Mesothelial cell of epicardium (in vitro differentiated cells): ENCODE data around the gene SCN1B. TPM values are rescaled to one million over a fixed set of nuclear protein-coding genes. Genes with fewer than 3 reads are reported as not detected.
"Not testable (repeated sequence)": the region's sequence is repeated elsewhere in the genome, so short reads cannot be mapped to it uniquely, and the experiment has no call there.

Experiments used
- DNase-seq, 2 experiments: peaks; one replicate each; pipeline ENCODE4 v3.0.0; 2021; ENCODE audit warnings: low spot score in 2 of 2; ENCODE audit not compliant: unreplicated experiment in 2 of 2
- H3K27ac Mint-ChIP-seq: 2 replicates; pipeline ENCODE4 v1.8.0; 2021; ENCODE audit warnings: mixed read lengths
- H3K27me3 Mint-ChIP-seq: 2 replicates; pipeline ENCODE4 v1.8.0; 2021; ENCODE audit warnings: low read depth, mixed read lengths
- H3K36me3 Mint-ChIP-seq: 2 replicates; pipeline ENCODE4 v1.8.0; 2021; ENCODE audit warnings: mixed read lengths
- H3K4me1 Mint-ChIP-seq: 2 replicates; pipeline ENCODE4 v1.8.0; 2021; ENCODE audit warnings: mixed read lengths
- H3K4me3 Mint-ChIP-seq: 2 replicates; pipeline ENCODE4 v1.8.0; 2021; ENCODE audit warnings: mild to moderate bottlenecking, moderate library complexity, mixed read lengths
- H3K9me3 Mint-ChIP-seq: 2 replicates; pipeline ENCODE4 v1.8.0; 2021; ENCODE audit warnings: mixed read lengths
- CTCF ChIP-seq: fragments of 200-600 bp; sonication (generic); IDR thresholded peaks from one replicate; pipeline ENCODE4 v1.5.0; 2021; ENCODE audit warnings: antibody characterized with exemption; ENCODE audit not compliant: unreplicated experiment
- total RNA-seq: library from RNA; stranded (reverse); gene quantifications from 3 replicates; pipeline ENCODE4 v1.2.1, GENCODE V29; 2021

SCN1B gene
- total RNA-seq, 1 donor from 2014 or later, result 2.8 TPM

GRCh38 chr19:35025969-35026368, 4.3 kb upstream of the SCN1B start:
- Mint-ChIP-seq H3K36me3 (peaks cover 24% of the 10 kb centered on the region), H3K9me3 (no peaks in the 10 kb centered on the region), H3K4me3 (no peak overlapping the region), H3K27ac (no peak overlapping the region), H3K27me3 (peaks cover 10% of the 10 kb centered on the region), H3K4me1 (no peaks in the 10 kb centered on the region)
- DNase-seq, result no peak
- TF ChIP-seq CTCF, result no peak

DNA sequence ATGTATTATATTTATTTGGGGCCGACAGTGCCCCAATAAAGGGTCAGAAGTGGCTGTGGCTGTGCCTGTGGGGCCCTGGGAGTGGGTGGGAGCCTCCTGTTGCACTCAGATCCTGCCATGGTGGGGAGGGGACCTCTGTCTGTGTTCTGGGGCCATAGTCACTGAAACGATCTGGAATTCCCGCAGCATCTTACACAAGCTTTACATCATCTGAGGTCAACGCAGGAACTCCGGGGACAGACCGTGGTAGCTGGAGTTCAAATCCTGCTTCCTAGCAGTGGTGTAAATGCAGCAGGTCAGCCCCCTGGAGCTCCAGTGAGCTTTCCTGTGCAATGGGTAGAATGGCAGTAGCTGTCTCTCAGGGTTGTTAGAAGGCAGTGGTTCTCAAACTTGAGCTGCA, 3.9 kb upstream of the SCN1B start:
- Mint-ChIP-seq H3K9me3 (no peaks in the 10 kb centered on the region), H3K27ac (no peak overlapping the region), H3K27me3 (peaks cover 15% of the 10 kb centered on the region), H3K4me1 (peaks cover 4% of the 10 kb centered on the region), H3K4me3 (no peak overlapping the region), H3K36me3 (peaks cover 22% of the 10 kb centered on the region)
- no peak for TF ChIP-seq CTCF
- no peak for DNase-seq

DNA sequence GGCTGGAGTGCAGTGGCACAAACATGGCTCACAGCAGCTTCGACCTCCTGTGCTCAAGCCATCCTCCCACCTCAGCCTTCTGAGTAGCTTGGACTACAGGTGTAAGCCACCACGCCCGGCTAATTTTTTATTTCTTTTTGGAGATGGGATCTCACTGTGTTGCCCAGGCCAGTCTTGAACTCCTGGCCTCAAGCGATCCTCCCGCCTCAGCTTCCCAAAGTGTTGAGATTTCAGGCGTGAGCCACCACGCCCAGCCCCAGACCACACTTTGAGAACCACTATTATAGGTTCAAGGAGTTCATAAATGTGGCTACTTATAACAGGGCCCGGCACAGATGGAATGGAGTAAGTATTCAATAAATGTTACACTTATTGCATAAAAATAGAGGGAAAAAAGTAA, 3.3 kb upstream of the SCN1B start:
- peaks cover 22% of the 10 kb centered on the region for H3K36me3 Mint-ChIP-seq
- H3K9me3 Mint-ChIP-seq, result no peaks in the 10 kb centered on the region
- no peak overlapping the region for H3K27ac Mint-ChIP-seq
- TF ChIP-seq CTCF, result no peak
- no peak overlapping the region for H3K4me3 Mint-ChIP-seq
- H3K27me3 Mint-ChIP-seq, result peaks cover 21% of the 10 kb centered on the region
- DNase-seq, result no peak
- H3K4me1 Mint-ChIP-seq, result peaks cover 7% of the 10 kb centered on the region

- TF ChIP-seq CTCF, result no peak
- Mint-ChIP-seq H3K9me3 (no peaks in the 10 kb centered on the region), H3K27ac (no peak overlapping the region), H3K27me3 (peaks cover 31% of the 10 kb centered on the region), H3K36me3 (peaks cover 22% of the 10 kb centered on the region), H3K4me1 (peaks cover 7% of the 10 kb centered on the region), H3K4me3 (peak overlapping the region; percentile 20)
- DNase-seq, result no peak
These were observed 2.2 kb upstream of the SCN1B start for GRCh38 chr19:35027851-35028599.

- not testable (repeated sequence) for H3K4me1 Mint-ChIP-seq, H3K27ac Mint-ChIP-seq, H3K9me3 Mint-ChIP-seq, DNase-seq
- Mint-ChIP-seq H3K36me3 (peaks cover 24% of the 10 kb centered on the region), H3K4me3 (peak overlapping the region; percentile 20), H3K27me3 (peaks cover 36% of the 10 kb centered on the region)
These were observed 1.7 kb upstream of the SCN1B start for GRCh38 chr19:35028600-35028885.

DNA sequence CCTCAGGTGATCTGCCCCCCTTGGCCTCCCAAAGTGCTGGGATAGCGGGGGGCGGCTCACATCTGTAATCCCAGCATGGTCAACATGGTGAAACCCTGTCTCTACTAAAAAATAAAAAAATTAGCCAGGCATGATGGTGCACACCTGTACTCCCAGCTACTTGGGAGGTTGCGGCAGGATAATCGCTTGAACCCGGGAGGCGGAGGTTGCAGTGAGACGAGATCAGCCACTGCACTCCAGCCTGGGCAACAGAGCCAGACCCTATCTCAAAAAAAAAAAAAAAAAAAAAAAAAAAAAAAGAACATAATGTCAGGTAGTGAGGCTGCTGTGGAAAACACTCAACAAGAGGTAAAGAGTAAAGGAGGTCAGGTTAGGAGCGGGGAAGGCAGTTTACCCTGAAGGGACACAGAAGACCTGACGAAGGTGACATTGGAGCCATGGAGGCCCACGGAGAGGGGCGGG, 964 bp upstream of the SCN1B start:
- H3K36me3 Mint-ChIP-seq, result peaks cover 21% of the 10 kb centered on the region
- not testable (repeated sequence) for H3K9me3 Mint-ChIP-seq, H3K4me1 Mint-ChIP-seq, H3K27ac Mint-ChIP-seq, DNase-seq
- H3K4me3 Mint-ChIP-seq, result peak overlapping the region; percentile 49
- H3K27me3 Mint-ChIP-seq, result peaks cover 42% of the 10 kb centered on the region
